Measurements from ENCODE around the gene MMP19.

DNA sequence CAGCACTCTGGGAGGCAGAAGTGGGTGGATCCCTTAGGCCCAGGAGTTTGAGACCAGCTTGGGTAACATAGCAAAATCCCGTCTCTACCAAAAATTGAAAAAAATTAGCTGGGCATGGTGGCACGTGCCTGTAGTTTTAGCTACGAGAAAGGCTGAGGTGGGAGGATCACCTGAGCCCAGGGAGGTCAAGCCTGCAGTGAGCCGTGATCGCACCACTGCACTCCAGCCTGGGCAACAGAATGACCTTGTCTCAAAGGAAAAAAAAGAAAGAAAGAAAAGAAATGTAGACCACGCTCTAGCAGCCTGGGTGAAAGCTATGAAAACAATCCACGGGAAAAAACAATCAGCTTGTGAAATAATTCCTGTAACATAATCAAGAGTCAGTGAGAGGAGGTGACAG, 54.2 kb downstream of the MMP19 start:
- TF ChIP-seq, protein P1, sequence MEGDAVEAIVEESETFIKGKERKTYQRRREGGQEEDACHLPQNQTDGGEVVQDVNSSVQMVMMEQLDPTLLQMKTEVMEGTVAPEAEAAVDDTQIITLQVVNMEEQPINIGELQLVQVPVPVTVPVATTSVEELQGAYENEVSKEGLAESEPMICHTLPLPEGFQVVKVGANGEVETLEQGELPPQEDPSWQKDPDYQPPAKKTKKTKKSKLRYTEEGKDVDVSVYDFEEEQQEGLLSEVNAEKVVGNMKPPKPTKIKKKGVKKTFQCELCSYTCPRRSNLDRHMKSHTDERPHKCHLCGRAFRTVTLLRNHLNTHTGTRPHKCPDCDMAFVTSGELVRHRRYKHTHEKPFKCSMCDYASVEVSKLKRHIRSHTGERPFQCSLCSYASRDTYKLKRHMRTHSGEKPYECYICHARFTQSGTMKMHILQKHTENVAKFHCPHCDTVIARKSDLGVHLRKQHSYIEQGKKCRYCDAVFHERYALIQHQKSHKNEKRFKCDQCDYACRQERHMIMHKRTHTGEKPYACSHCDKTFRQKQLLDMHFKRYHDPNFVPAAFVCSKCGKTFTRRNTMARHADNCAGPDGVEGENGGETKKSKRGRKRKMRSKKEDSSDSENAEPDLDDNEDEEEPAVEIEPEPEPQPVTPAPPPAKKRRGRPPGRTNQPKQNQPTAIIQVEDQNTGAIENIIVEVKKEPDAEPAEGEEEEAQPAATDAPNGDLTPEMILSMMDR (conservative IDR thresholded peaks at IDR 0.05 in 1 of 2, IDR thresholded peaks at IDR 0.05 in 1 of 2; ENCODE audit: extremely low read depth in 1 of 2, insufficient read depth in 1 of 2, low read depth in 1 of 2, low read length in 2 of 2) = no peak
- no peak for TF ChIP-seq EZH2 (IDR thresholded peaks at IDR 0.05; ENCODE audit: borderline replicate concordance, low read length)

All from mammary epithelial cell (primary cell).